HTR-8/SVneo (cell line): ENCODE results near the gene DNMT1.
A peak's percentile ranks its signal among the peaks of the same experiment; 100 is the strongest.

Experiments
- DNase-seq: peaks from one replicate; pipeline ENCODE4 v3.0.0; 2011; ENCODE audit warnings: low spot score, mixed read lengths; ENCODE audit not compliant: insufficient read length
- FAIRE-seq: peaks from 2 replicates; lab custom pipeline; 2011; peaks lifted over from hg19 to GRCh38; lab: Jason Lieb, UNC

DNMT1 gene

DNA sequence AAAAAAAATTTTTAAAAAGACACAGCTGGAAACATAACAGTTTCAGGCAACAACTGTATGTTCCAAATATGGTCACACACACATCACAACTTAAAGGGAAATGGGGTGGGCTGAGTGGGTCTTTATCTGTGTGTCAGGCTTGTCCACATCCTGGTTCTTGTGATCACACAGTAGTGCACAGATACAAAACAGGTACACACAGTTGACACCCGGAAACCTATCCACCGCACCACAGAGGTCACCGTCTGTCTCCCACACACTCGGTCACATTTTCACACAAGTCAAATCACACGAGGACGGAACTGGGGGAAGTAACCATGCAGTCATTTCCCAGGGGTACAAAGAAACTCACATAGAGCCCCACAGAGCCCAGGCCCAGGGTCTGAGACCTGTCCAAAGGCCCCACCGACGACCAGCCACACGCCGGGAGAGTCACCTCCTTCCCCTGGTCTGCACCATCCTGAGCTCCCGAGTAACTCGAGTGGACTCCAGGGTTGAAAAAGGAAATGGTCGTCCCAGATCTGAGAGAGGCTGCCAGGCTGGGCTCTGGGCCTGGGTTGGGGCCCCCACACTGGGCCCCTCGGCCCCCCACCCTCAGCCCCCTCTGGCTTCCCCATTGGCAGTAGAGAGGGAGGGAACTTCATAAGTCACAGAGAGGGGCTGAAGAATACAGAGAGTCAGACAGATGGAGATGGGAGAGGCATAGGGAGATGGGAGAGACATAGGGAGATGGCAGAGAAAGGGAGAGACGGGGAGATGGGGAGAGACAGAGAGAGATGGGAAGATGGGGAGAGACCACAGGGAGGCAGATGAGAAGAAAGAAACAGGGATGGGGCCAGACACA is 89.9 kb downstream of the DNMT1 start:
- no peak for FAIRE-seq
- DNase-seq, result no peak

DNA sequence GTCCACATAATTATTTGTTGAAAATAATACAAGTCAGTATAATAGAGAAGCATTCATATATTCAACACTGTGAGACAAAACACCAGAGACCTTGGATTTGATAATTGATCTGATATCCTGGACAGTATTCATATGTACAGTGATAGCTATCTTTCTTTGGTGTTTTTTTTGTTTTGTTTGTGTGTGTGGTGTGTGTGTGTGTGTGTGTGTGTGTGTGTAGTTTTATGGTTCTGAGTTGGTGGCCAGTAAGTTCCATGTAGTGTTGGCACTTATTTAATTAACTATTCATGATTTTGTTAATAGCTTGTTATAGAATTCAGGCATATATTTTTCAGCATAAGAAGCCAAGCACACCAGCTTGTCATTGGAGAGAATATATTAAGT is 90.6 kb downstream of the DNMT1 start:
- FAIRE-seq (no peak), DNase-seq (no peak)

DNA sequence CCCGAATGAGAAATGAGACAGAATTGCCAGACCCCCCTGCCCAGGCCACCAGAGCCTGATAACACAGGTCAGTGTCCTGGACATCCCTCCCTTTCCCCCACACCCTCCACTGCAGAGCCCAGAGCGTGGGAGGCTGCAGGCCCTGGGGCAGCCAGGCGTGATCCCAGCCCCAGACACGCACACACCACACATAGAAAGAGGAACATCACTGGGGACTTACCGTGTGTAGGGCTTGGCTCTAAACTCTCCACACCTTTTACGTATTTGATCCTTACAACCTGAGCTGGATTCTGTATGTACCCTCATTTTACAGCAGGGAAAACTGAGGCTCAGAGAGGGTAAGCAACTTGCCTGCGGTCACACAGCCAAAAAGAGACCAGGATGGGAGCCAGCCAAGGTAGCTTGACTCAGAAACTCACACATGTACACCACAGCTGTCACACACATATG is 91.9 kb downstream of the DNMT1 start:
- no peak for FAIRE-seq

DNA sequence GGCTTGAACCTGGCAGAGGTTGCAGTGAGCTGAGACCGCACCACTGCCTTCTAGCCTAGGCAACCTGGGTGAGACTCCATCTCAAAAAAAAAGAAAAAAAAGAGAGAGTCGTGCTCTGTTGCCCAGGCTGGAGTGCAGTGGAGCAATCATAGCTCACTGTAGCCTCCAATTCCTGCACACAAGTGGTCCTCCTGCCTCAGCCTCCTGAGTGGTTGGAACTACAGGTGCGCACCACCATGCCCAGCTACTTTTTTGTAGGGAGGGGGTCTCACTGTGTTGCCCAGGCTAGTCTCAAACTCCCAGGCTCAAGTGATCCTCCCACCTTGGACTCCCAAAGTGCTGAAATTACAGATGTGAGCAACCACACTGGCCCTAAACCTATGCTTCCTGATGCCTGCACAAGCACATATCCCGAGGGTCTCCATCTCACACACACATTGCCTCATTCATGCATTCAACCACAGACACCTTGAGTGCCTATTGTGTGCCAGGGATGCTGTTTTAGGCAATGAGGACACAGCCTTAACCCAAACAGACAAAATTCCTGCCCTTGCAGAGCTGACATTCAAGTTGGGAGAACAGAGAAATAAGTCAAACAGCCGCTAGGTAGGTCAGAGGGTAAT is 94.5 kb downstream of the DNMT1 start:
- FAIRE-seq, result no peak
- DNase-seq, result no peak

More for the DNA sequence above, 91.9 kb downstream of the DNMT1 start:
- no peak for DNase-seq

DNA sequence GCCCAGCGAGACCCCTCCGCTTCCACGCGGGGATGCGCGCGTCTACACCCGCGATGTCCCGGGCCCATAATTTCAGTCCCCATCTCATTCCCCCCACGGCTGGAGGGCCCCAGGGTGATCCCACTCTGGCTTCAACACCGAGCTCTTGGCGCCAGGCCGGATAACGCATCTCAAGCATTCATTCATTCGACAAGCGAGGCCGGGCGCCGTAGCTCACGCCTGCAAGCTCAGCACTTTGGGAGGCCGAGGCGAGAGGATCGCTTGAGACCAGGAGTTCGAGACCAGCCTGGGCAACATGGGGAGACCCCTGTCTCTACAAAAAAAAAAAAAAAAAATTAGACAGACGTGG is 98.2 kb downstream of the DNMT1 start:
- FAIRE-seq, result no peak
- DNase-seq, result no peak

DNA sequence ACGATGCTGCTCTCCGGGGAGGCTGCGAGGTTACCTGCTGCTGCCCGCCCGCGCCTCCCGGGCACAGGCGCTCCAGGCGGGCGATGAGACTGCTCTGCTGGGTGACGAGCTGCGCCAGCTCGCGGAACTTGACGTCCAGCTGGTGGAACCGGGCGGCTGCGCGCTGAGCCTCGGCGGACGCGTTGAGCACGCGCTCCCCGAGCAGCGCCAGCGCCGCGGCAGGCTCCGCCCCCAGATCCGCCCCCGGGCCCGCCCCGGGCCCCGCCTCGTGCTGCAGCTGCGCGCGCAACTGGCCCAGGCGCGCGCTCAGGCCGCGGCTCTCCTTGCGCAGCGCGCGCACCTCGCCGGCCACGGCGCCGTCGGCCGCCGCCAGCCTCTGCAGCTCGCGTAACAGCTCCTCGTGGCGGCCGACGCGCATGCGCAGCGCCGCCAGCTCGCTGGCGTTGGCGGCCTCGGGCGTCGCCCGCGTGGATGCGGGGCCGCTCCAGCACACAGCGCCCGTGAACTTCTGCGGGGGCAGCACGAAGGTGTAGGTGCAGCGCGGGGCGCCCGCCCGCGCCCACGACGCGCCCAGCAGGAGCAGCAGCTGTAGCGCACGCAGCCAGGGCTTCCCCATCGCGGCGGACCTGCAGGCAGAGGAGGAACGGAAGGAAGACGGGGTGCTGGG is 98.7 kb downstream of the DNMT1 start:
- DNase-seq, result peak; percentile 96
- peak; percentile 99 for FAIRE-seq

DNA sequence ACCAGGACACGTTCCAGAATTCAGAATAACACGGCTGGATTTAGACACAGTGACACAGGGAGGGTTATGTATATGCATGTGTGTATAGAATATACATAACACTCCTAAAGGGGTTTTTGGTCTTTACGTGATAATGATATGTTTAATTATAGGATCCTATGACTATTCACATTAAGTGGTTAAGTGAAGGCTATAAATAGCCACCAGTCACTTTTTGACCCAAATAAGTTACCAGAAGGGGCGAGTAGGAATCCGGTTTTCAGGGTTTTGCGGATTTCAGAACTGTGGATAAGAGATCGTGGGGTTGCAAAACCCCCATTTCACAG is 99.2 kb downstream of the DNMT1 start:
- DNase-seq, result no peak
- no peak for FAIRE-seq

DNA sequence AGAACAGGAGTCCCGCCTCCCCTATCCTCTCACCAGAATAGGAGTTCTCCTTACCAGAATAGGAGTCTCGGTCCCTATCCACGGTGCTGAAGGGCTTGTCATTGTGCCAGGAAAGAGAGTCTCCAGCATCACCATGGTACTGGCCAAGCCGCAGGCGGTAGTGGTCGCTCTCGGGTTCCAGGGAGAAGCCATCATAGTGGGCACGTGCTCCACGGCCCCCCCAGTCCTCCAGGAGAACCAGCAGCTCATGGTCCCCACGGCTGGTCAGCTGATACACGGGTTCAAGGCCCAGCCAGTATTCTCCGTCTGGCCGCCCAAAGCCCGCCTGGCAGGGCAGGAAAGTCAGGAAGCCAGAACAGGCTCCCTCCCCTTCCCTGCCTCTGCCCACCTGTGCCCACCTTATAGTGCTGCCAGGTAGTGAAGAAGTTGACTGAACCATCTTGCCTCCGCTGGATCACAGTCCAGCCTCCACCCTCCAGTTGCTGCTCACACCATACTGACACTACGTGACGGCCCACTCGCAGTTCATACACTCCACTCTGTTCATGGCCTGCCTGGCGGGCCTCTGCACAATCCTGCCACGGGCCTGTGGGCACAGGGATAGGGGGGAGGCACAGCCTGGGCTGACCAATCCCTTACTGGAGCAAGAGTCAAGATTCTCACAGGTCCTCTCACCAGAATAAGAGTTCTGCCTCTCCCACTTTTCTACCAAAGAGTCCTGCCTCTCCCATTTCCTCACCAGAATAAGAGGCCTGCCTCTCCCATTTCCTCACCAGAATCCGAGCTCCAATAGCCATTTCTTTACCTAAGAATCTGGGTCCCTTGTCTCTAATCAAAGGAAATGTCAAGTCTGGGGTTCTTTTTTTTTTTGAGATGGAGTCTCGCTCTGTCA is 101.2 kb downstream of the DNMT1 start:
- FAIRE-seq, result no peak
- no peak for DNase-seq

DNA sequence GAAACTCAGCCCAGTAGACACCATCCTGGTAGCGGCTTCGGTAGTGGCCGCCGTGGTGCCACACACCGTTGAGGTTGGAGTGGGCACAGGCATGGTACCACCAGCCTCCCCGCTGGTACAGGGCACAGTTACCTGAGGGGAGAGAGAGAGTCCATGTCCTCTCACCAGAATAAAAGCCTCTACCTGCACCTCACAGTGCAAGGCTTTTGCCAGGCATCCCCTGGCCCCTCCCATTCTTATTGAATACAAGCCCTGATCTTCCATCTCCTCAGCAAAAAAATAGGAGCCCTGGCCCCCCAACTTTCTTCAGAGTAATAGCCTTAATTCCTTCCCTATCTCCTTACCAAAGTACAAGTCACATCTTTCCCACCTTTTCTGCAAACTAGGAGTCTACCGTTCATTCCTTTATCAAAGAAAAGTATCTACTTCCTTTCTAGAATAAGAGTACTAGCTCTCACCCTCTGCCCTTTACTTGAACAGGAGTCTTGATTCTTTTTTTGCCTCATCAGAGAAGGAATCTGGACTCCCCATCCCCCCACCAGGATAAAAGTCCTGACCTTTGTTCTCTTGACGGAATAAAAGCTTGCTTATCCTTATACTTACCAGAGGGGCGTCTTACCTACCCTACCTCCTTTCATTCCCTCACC is 102.0 kb downstream of the DNMT1 start:
- no peak for FAIRE-seq

DNA sequence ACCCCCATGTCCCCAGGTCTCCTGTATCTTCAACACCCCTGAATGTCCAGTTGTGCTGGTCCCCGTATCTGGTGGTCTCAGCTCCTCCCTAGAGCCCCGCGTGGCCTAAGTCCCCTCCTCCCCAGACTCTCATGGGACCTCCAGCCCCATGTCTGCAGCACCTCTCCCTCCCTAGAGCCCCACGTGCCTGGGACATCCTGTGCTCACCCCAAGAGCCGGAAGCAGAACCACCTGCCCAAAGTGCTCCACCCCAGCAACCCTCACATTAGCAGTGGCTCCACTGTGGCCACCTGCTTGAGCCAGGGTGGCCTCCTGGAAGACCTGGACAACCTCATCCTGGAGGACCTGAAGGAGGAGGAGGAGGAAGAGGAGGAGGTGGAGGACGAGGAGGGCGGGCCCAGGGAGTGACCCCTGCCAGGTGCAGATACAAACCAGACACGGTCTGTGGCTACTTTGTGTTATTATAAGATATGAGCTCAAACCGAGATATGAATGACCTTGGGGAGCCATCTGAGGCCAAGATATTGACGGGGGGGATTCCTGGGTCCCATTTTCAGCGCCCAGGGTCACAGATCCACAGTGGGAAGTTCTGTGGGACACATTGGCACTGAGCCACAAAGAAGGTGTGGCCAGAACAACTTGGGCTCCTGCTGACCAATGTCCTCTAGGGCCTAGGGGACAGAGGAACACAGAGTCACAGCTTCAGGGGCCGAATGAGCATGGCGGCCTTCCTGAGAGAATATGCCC is 102.7 kb downstream of the DNMT1 start:
- no peak for FAIRE-seq

More for the DNA sequence above, 102.0 kb downstream of the DNMT1 start:
- DNase-seq, result no peak

DNA sequence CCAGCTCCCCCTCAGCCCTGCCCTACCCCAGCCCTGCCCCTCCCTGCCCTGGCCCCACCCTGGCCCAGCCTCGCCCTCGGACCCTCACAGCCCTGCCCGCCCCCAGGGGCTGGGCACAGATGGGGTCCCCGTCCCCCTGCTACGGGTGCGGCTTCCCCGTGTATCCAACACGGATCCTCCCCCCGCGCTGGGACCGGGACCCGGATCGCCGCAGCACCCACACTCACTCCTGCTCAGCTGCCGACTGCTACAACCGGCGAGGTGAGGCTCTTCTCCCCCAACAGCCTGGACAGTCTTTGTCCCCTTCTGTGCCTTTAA is 103.4 kb downstream of the DNMT1 start:
- no peak for FAIRE-seq
- DNase-seq, result no peak

More for the DNA sequence above, 102.7 kb downstream of the DNMT1 start:
- no peak for DNase-seq

DNA sequence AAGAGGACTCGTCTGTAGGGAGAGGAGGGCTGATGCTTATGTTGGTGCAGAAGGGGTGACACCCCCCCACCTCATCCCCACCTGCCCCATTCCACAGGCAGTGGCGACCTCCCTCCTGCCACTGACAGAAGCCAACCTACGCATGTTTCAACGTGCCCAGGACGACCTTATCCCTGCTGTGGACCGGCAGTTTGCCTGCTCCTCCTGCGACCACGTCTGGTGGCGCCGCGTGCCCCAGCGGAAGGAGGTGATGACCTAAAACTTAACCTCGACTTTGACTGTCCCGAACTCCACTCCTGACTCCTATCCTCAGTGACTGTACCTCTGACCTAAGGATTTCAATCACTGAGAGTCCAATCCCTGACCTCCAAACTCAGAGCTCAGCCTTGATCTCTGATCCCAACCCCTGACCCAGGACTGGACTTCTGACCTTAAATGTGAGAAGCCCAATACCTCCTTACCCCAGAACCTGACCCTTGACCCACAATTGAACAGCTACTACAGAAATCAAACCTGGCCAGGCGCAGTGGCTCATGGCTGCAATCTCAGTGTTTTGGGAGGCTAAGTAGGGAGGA is 104.9 kb downstream of the DNMT1 start:
- FAIRE-seq (peak; percentile 9), DNase-seq (no peak)

DNA sequence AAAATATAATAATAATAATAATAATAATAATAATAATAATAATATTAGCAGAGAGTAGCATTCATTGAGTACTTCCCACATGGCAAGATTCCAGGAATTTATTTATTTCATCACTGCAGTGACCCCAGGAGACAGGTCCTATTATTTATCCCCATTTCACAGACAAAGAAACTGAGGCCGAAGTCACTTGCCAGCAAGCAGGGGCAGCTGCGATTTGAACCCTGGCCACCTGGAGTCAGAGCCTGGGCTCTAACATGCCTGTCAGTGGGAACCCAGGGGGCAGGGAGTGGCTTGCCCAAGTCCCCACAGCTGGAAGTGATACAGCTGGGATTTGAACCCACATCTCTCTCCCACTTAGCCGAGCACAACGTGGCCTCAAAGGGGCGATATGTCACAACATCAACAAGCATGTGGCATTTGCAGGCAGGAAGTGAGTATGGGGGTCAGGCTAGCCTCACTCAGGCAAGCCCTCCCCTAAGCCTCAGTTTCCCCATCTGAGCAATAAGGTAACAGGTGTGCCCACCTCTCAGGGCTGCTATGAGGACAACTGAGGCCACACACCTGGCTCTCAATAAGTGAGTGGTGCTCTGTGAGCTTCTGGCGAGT is 105.7 kb downstream of the DNMT1 start:
- DNase-seq, result no peak
- FAIRE-seq, result peak; percentile 40

DNA sequence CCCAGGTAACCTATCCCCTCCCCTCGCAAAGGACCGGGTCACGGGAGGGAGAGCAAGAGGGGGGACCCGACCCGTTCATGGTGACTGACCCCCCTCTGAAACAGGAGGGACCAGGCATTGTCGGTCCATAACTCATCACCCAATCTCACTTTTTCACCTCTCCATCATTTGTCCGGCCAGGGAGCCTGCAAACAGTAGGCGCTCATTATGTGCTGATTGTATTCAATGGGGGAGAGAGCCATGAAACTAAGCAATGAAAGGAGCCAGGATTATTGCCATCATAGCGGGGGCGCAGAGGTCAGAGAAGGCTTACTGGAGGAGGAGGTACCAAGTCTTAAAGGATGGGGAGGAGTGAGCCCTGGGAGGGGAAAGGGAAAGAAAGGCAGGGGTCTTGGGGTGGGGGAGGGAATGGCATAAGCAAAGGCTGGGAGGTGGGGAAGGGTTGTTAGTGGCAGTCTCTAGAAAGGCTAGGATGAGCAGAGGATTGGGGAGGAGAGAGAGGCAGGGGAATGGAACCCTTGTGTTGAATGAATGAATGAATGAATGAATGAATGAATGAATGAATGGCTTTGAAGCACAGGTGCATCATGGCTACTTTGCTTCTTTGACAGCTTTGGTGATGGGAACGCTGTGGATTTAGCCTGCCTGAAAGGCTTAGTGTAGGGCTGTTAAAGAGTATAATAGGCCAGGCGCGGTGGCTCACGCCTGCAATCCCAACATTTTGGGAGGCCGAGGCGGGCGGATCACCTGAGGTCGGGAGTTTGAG is 107.3 kb downstream of the DNMT1 start:
- FAIRE-seq, result no peak
- DNase-seq, result no peak

DNA sequence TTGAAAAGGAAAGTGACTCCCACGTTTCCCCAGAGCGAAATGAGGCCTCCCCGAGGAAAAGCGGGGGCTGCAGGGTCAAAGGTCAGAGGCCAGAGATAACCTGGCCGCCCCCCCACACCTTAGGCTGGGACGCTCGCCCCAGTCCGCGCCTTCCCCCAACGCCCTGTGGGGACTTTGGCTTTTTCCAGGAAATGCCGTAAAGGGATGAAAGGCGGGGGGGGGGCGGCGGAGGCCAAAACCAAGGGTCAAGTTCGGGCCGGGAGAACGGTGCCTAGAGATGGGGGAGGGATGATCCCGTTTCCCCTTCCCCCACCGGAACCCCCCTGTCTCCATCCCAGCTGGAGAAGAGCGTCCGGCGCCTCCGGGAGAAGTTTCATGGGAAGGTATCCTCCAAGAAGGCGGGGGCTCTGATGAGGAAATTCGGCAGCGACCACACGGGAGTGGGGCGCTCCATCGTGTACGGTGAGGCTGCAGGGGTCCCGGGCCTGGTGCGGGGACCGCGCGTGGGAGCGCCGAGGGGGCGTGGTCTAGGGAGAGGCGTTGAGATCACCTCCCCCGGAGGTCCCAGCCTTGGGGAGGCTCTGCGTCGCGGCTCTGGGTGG is 108.1 kb downstream of the DNMT1 start:
- no peak for DNase-seq
- FAIRE-seq, result no peak

DNA sequence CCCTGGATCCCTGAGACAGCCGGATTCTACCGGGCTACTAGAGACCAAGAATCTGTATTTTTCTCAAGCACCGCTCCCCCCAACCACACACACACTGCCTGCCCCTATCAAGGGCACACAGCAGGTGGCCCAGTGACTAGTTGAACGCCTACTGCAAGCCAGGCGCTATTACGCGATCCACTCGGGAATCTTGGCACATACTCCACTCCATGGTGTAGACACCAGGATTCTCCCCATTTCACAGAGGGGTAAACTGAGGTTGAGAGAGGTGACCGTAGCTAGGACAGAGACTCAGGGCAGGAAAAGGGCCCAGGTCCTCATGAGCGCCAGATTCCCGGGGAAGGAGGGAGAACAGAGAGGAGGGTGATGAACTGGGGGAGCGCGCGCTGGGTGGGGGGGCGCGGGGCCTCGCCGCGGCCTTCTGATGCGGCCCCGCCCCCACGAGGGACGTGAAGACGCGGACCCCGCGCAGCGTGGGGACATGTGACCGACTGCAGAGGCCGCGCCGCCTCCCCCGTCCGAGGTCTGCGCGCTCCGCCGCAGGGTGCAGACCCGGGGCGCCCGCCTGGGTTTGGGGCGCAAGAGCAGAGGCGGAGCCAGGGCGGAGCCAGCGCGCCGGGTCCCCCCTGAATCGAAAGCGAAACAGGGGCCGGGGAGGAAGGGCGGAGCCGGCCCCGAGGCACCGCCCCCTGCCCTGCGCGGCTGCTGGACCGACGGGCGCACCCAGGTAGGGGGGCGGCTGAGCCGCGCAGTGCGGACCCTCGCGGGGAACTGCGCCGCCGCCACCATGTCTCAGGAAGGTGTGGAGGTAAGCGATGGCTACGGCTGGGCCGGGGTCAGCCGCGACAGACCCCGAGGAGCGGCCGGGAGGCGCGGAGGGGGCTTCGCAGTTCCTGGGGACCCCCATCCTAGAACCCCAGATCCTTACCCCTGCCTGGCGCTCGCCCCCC is 108.8 kb downstream of the DNMT1 start, which contains the start of gene SHFL:
Gene SHFL, plus strand, starts transcription at position 677 of the 950 bp plus-strand sequence. Its CDS starts 111 bp downstream, at position 788.
- peak; percentile 68 for FAIRE-seq
- DNase-seq, result peak; percentile 94
